Fibroblast of pulmonary artery (primary cell): Measurements from ENCODE around the gene MAN1C1.

Experiments used
- DNase-seq: peaks from one replicate; pipeline ENCODE4 v3.0.0-alpha.2; 2010; ENCODE audit warnings: low read depth
- H3K4me3 ChIP-seq: replicated peaks from 2 replicates; pipeline ENCODE4 v1.5.1; 2011; ENCODE audit warnings: low read depth, mild to moderate bottlenecking, control low read depth, low read length, moderate library complexity
- CTCF ChIP-seq: IDR thresholded peaks from 2 replicates; pipeline ENCODE4 v1.5.1; 2011; ENCODE audit warnings: mild to moderate bottlenecking, control low read depth, low read length, inconsistent platforms; ENCODE audit errors: missing control alignments

MAN1C1 gene

GRCh38 chr1:25723250-25723880 lies 106.8 kb downstream of the MAN1C1 start:
- no peak for DNase-seq
- H3K4me3 ChIP-seq, result no peak overlapping the region
- no peak for TF ChIP-seq CTCF

- DNase-seq, result no peak
- H3K4me3 ChIP-seq, result no peak overlapping the region
- no peak for TF ChIP-seq CTCF
These were observed 107.6 kb downstream of the MAN1C1 start for GRCh38 chr1:25724201-25724600.

GRCh38 chr1:25724966-25725365 lies 108.4 kb downstream of the MAN1C1 start:
- no peak overlapping the region for H3K4me3 ChIP-seq
- no peak for DNase-seq
- no peak for TF ChIP-seq CTCF

- no peak overlapping the region for H3K4me3 ChIP-seq
- TF ChIP-seq CTCF, result no peak
- no peak for DNase-seq
These were observed 108.9 kb downstream of the MAN1C1 start for GRCh38 chr1:25725482-25725881.

- TF ChIP-seq CTCF, result no peak
- H3K4me3 ChIP-seq, result no peak overlapping the region
- no peak for DNase-seq
These were observed 110.5 kb downstream of the MAN1C1 start for GRCh38 chr1:25727088-25727487.

GRCh38 chr1:25727635-25728286 lies 111.2 kb downstream of the MAN1C1 start:
- no peak overlapping the region for H3K4me3 ChIP-seq
- peak; percentile 61 for DNase-seq
- no peak for TF ChIP-seq CTCF

GRCh38 chr1:25728301-25728935 lies 111.8 kb downstream of the MAN1C1 start:
- H3K4me3 ChIP-seq, result no peak overlapping the region
- no peak for TF ChIP-seq CTCF

More at GRCh38 chr1:25728301-25728935, 111.8 kb downstream of the MAN1C1 start:
- DNase-seq, result no peak
